Neural progenitor cell (in vitro differentiated cells): ENCODE data around the gene RABAC1. TPM values are rescaled to one million over a fixed set of nuclear protein-coding genes. Genes with fewer than 3 reads are reported as not detected.

ENCODE experiments used
- DNase-seq: peaks from one replicate; pipeline ENCODE4 v3.0.0-alpha.2; 2016; ENCODE audit warnings: low spot score
- H2AFZ ChIP-seq: fragments of 200-600 bp; sonication (generic); replicated peaks from 2 replicates; pipeline ENCODE4 v1.6.1; 2016; ENCODE audit warnings: antibody characterized with exemption
- H3F3A ChIP-seq: fragments of 200-600 bp; sonication (generic); 2 replicates; pipeline ENCODE4 v1.6.1; 2016; ENCODE audit warnings: antibody characterized with exemption, low read depth
- H3K27ac ChIP-seq: fragments of 200-600 bp; sonication (generic); 2 replicates; pipeline ENCODE4 v1.5.1; 2016; ENCODE audit warnings: mild to moderate bottlenecking
- H3K27me3 ChIP-seq: fragments of 200-600 bp; sonication (generic); 2 replicates; pipeline ENCODE4 v1.6.1; 2016; ENCODE audit warnings: mild to moderate bottlenecking, moderate library complexity
- H3K36me3 ChIP-seq: fragments of 200-600 bp; sonication (generic); 2 replicates; pipeline ENCODE4 v1.5.1; 2016
- H3K4me1 ChIP-seq: fragments of 200-600 bp; sonication (generic); 2 replicates; pipeline ENCODE4 v1.6.1; 2016; ENCODE audit warnings: mixed run types
- H3K4me2 ChIP-seq: fragments of 200-600 bp; sonication (generic); 2 replicates; pipeline ENCODE4 v1.6.1; 2016
- H3K4me3 ChIP-seq: fragments of 200-600 bp; sonication (generic); 2 replicates; pipeline ENCODE4 v1.5.1; 2016
- H3K79me2 ChIP-seq: fragments of 200-600 bp; sonication (generic); 2 replicates; pipeline ENCODE4 v1.6.1; 2016; ENCODE audit warnings: low read depth
- H3K9ac ChIP-seq: fragments of 200-600 bp; sonication (generic); 2 replicates; pipeline ENCODE4 v1.6.1; 2016
- H3K9me3 ChIP-seq: fragments of 200-600 bp; sonication (generic); 2 replicates; pipeline ENCODE4 v1.5.1; 2016; ENCODE audit warnings: low read depth
- H4K20me1 ChIP-seq: fragments of 200-600 bp; sonication (generic); 2 replicates; pipeline ENCODE4 v1.6.1; 2016; ENCODE audit warnings: low read depth
- H3K27ac Mint-ChIP-seq: 3 replicates; pipeline ENCODE4 v1.8.0; 2021; ENCODE audit warnings: mixed read lengths
- H3K27me3 Mint-ChIP-seq: 2 replicates; pipeline ENCODE4 v1.8.0; 2022; ENCODE audit warnings: low read depth, mild to moderate bottlenecking, inconsistent platforms, moderate library complexity, mixed read lengths; ENCODE audit not compliant: insufficient read depth
- H3K36me3 Mint-ChIP-seq: 3 replicates; pipeline ENCODE4 v1.8.0; 2021; ENCODE audit warnings: mixed read lengths
- H3K4me1 Mint-ChIP-seq: 3 replicates; pipeline ENCODE4 v1.8.0; 2021; ENCODE audit warnings: mixed read lengths
- H3K4me3 Mint-ChIP-seq: 3 replicates; pipeline ENCODE4 v1.8.0; 2021; ENCODE audit warnings: mild to moderate bottlenecking, moderate library complexity, mixed read lengths
- H3K9me3 Mint-ChIP-seq: 3 replicates; pipeline ENCODE4 v1.8.0; 2020; ENCODE audit warnings: mixed read lengths
- EZH2 ChIP-seq: fragments of 200-600 bp; sonication (generic); IDR thresholded peaks from 2 replicates; pipeline ENCODE4 v1.6.1; 2017; ENCODE audit warnings: antibody characterized with exemption, mild to moderate bottlenecking, moderate library complexity
- EZH2phosphoT487 ChIP-seq: fragments of 200-600 bp; sonication (generic); IDR thresholded peaks from 2 replicates; pipeline ENCODE4 v1.6.1; 2017; ENCODE audit warnings: antibody characterized with exemption
- total RNA-seq: library from RNA; depleted of rRNA; stranded (reverse); fragments of >200 nt; gene quantifications from 2 replicates; pipeline ENCODE4 v1.2.3, GENCODE V29; 2015; ENCODE audit warnings: low replicate concordance
- TF ChIP-seq, protein P1 (sequence below): fragments of 200-600 bp; sonication (generic); IDR thresholded peaks from 2 replicates; pipeline ENCODE4 v1.5.1; 2017; ENCODE audit warnings: antibody characterized with exemption, mild to moderate bottlenecking

Gene RABAC1
- total RNA-seq, 1 donor from 2014 or later: 33.1 TPM

DNA sequence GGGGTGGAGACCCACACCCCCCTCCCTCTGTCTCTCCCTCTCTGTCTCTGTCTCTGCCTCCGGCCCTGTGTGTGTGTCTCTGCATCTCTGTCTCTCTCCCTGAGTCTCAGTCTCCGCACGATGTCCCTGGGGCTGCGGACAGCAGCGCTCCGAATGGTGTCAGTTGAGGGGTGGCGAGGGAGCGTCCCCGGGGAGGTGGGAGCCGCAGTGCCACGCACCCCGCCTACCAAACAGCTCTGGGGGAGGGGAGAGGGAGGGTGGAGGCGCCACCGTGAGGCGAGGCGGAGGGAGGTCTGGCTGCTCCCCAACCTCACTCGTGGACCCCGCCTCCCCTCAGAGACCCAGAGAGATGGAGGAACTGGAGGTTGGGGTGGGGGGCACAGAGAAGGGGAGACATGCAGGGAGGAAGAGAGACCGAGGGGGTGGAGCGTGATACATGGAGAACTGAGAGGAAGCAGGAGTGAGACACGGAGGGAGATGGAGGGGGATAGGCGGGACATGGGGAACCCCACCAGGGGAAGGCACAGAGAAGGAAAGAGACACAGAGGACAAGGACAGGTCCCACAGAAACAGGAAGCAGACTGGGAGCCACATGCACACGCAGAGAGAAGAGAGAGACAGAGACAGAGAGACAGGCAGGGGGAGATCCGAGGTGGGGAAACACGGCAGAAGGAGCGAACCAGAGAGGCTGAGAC is 38.1 kb downstream of the RABAC1 start:
- Mint-ChIP-seq H3K9me3 (peaks cover 2% of the 10 kb centered on the region), H3K36me3 (no peaks in the 10 kb centered on the region), H3K4me1 (peaks cover 7% of the 10 kb centered on the region), H3K27ac (no peak overlapping the region), H3K27me3 (peaks cover 15% of the 10 kb centered on the region), H3K4me3 (no peak overlapping the region)
- Histone ChIP-seq H3K79me2 (no peaks in the 10 kb centered on the region), H2AFZ (no peak overlapping the region), H3K27ac (no peak overlapping the region), H3K4me1 (no peaks in the 10 kb centered on the region), H3F3A (peaks cover 19% of the 10 kb centered on the region), H4K20me1 (peaks cover 7% of the 10 kb centered on the region), H3K4me3 (no peak overlapping the region), H3K9ac (no peak overlapping the region), H3K4me2 (no peak overlapping the region), H3K9me3 (no peaks in the 10 kb centered on the region), H3K27me3 (peaks cover 98% of the 10 kb centered on the region), H3K36me3 (no peaks in the 10 kb centered on the region)
- TF ChIP-seq EZH2 (peak; percentile 23), EZH2phosphoT487 (peak; percentile 51)
- TF ChIP-seq, protein P1, sequence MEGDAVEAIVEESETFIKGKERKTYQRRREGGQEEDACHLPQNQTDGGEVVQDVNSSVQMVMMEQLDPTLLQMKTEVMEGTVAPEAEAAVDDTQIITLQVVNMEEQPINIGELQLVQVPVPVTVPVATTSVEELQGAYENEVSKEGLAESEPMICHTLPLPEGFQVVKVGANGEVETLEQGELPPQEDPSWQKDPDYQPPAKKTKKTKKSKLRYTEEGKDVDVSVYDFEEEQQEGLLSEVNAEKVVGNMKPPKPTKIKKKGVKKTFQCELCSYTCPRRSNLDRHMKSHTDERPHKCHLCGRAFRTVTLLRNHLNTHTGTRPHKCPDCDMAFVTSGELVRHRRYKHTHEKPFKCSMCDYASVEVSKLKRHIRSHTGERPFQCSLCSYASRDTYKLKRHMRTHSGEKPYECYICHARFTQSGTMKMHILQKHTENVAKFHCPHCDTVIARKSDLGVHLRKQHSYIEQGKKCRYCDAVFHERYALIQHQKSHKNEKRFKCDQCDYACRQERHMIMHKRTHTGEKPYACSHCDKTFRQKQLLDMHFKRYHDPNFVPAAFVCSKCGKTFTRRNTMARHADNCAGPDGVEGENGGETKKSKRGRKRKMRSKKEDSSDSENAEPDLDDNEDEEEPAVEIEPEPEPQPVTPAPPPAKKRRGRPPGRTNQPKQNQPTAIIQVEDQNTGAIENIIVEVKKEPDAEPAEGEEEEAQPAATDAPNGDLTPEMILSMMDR: no peak
- DNase-seq: no peak

DNA sequence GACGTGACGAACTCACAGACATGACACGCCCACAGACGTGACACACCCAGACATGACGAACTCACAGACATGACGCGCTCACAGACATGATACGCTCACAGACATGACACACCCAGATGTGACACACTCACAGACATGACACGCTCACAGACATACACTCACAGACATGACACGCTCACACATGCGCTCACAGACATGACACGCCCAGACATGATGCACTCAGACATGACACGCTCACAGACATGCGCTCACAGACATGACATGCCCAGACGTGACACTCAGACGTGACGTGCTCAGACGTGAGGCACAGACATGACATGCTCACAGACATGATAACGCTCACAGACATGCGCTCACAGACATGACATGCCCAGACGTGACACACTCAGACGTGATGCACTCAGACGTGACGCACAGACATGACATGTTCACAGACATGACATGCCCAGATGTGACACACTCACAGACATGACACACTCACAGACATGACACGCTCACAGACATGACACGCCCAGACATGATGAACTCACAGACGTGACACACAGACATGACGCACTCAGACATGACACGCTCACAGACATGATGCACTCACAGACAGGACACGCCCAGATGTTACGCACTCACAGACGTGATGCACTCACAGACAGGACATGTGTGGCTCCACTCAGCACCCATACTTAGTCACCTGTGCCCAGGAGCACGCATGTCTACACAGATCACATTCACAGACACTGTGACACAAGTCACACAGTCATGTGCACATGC is 39.0 kb downstream of the RABAC1 start:
- Mint-ChIP-seq H3K9me3 (peaks cover 2% of the 10 kb centered on the region), H3K27me3 (peaks cover 15% of the 10 kb centered on the region), H3K36me3 (no peaks in the 10 kb centered on the region), H3K4me3 (no peak overlapping the region), H3K4me1 (peaks cover 7% of the 10 kb centered on the region), H3K27ac (no peak overlapping the region)
- Histone ChIP-seq H3K4me3 (no peak overlapping the region), H3K9ac (no peak overlapping the region), H3K79me2 (no peaks in the 10 kb centered on the region), H4K20me1 (peaks cover 7% of the 10 kb centered on the region), H3K9me3 (no peaks in the 10 kb centered on the region), H2AFZ (no peak overlapping the region), H3K27ac (no peak overlapping the region), H3K27me3 (peaks cover 98% of the 10 kb centered on the region), H3F3A (peaks cover 19% of the 10 kb centered on the region), H3K4me1 (no peaks in the 10 kb centered on the region), H3K36me3 (no peaks in the 10 kb centered on the region), H3K4me2 (no peak overlapping the region)
- DNase-seq: no peak
- TF ChIP-seq EZH2 (no peak), EZH2phosphoT487 (no peak)
- TF ChIP-seq, protein P1: no peak

DNA sequence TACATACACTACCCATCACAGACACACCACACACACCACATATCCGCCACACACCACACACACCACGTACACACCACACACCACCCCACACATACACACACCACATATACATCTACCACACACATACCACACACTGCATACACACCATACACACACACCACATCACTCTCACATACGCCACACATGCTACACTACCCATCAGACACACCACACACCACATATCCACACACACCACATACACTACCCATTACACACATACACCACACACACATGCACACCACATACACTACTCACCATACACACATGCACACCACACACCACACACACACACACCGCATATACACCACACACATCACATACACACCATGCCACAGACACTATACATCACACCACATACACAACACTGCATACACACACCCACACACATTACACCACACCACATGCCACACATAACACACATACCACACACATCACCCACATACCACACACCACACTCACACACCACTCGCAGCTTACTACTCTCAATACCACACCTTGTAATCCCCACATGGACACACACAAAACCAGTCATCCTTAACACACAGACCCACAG is 40.4 kb downstream of the RABAC1 start:
- Mint-ChIP-seq H3K27me3 (peaks cover 25% of the 10 kb centered on the region), H3K4me3 (no peak overlapping the region), H3K27ac (no peak overlapping the region), H3K9me3 (peaks cover 2% of the 10 kb centered on the region), H3K36me3 (no peaks in the 10 kb centered on the region), H3K4me1 (peaks cover 7% of the 10 kb centered on the region)
- H3K9me3 ChIP-seq: no peaks in the 10 kb centered on the region
- H3K79me2 ChIP-seq: no peaks in the 10 kb centered on the region
- no peak overlapping the region for H3K4me2 ChIP-seq
- H3K27me3 ChIP-seq: peaks cover 98% of the 10 kb centered on the region
- no peak overlapping the region for H2AFZ ChIP-seq
- peaks cover 19% of the 10 kb centered on the region for H3F3A ChIP-seq
- H3K4me1 ChIP-seq: no peaks in the 10 kb centered on the region
- H4K20me1 ChIP-seq: peaks cover 11% of the 10 kb centered on the region
- no peak for DNase-seq
- no peak overlapping the region for H3K27ac ChIP-seq
- no peaks in the 10 kb centered on the region for H3K36me3 ChIP-seq
- no peak for TF ChIP-seq EZH2
- no peak for TF ChIP-seq EZH2phosphoT487
- TF ChIP-seq, protein P1: no peak
- H3K4me3 ChIP-seq: no peak overlapping the region
- H3K9ac ChIP-seq: no peak overlapping the region
